ENCODE results near the gene VEZT. TPM values are rescaled to one million over a fixed set of nuclear protein-coding genes. Genes with fewer than 3 reads are reported as not detected.
A peak's percentile ranks its signal among the peaks of the same experiment; 100 is the strongest.

VEZT gene
- total RNA-seq, 1 experiment from 2014 or later: 46.4 TPM

DNA sequence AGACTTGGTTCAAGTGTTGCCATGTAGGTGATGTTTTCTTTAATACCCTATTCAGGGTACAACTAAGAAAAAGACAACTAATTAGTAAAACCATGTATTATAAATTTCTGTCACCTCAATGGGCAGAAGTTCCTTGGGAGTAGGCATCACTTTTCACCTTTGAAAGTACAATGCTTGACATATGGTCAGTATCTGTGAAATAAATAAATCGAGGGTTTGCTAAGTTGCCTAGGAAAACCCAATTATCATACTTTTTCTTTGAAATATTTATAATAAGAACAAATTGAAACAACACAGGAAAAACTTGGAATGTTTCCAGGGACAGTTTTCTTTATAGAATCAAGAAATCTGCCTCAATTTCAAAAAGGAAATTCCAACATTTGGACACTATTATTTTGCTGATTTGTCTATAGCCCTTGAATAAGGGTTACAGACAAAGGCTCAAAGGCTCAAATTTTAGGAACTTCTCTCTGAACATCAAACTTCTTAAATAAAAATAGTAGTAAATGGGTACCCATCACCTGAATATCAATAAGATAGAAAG lies 14.0 kb upstream of the VEZT start:
- peaks cover 62 to 89% of the 10 kb centered on the region in 2 experiments for H3K4me1 ChIP-seq (ENCODE audit: control insufficient read depth in 1 of 2, insufficient read depth in 2 of 2, low read length in 2 of 2)
- DNase-seq (ENCODE audit: low read depth, low spot score): no peak
- H3K27ac ChIP-seq (ENCODE audit: low read depth, low read length): peak overlapping the region; percentile 94
- peak overlapping the region; percentile 40 to 52 for H3K4me3 ChIP-seq (replicated peaks in 1 of 2; ENCODE audit: low read depth in 1 of 2, low read length in 2 of 2)
- H3K79me2 ChIP-seq (ENCODE audit: insufficient read depth, low read length): peaks cover 81% of the 10 kb centered on the region
- H3K27me3 ChIP-seq (ENCODE audit: insufficient read depth, low read length): no peaks in the 10 kb centered on the region
- POLR2A ChIA-PET: interaction anchor here (1.0 to 1.6 kb wide), 4 partner anchors 12 to 86 kb away, joined by 3 to 11 read pairs (median 4); partner anchors contain the start of genes FGD6 and VEZT
- TF ChIP-seq JUND (IDR thresholded peaks at IDR 0.05) (no peak; the same call in 1 of the 2 replicates), ZFX (IDR thresholded peaks at IDR 0.05) (no peak), RAD21 (IDR thresholded peaks at IDR 0.05; ENCODE audit: low read depth) (no peak), EZH2phosphoT487 (IDR thresholded peaks at IDR 0.05; ENCODE audit: borderline replicate concordance) (no peak), ELF1 (IDR thresholded peaks at IDR 0.05; ENCODE audit: borderline replicate concordance, low read depth) (no peak), SP1 (IDR thresholded peaks at IDR 0.05; ENCODE audit: low read depth) (no peak), CBX3 (IDR thresholded peaks at IDR 0.05; ENCODE audit: low read depth) (no peak), SIN3A (IDR thresholded peaks at IDR 0.05; ENCODE audit: low read depth) (no peak), EGR1 (IDR thresholded peaks at IDR 0.05; ENCODE audit: low read depth) (no peak), TCF7L2 (IDR thresholded peaks at IDR 0.05; ENCODE audit: borderline replicate concordance, extremely low read depth, insufficient read depth, insufficient read length) (no peak), SRF (IDR thresholded peaks at IDR 0.05; ENCODE audit: low read depth) (no peak), POLR2AphosphoS5 (IDR thresholded peaks at IDR 0.05; ENCODE audit: low read depth, low read length) (no peak)
- TF ChIP-seq, protein P1, sequence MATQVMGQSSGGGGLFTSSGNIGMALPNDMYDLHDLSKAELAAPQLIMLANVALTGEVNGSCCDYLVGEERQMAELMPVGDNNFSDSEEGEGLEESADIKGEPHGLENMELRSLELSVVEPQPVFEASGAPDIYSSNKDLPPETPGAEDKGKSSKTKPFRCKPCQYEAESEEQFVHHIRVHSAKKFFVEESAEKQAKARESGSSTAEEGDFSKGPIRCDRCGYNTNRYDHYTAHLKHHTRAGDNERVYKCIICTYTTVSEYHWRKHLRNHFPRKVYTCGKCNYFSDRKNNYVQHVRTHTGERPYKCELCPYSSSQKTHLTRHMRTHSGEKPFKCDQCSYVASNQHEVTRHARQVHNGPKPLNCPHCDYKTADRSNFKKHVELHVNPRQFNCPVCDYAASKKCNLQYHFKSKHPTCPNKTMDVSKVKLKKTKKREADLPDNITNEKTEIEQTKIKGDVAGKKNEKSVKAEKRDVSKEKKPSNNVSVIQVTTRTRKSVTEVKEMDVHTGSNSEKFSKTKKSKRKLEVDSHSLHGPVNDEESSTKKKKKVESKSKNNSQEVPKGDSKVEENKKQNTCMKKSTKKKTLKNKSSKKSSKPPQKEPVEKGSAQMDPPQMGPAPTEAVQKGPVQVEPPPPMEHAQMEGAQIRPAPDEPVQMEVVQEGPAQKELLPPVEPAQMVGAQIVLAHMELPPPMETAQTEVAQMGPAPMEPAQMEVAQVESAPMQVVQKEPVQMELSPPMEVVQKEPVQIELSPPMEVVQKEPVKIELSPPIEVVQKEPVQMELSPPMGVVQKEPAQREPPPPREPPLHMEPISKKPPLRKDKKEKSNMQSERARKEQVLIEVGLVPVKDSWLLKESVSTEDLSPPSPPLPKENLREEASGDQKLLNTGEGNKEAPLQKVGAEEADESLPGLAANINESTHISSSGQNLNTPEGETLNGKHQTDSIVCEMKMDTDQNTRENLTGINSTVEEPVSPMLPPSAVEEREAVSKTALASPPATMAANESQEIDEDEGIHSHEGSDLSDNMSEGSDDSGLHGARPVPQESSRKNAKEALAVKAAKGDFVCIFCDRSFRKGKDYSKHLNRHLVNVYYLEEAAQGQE (IDR thresholded peaks at IDR 0.05; ENCODE audit: low read depth): no peak
- TF ChIP-seq, protein P2, sequence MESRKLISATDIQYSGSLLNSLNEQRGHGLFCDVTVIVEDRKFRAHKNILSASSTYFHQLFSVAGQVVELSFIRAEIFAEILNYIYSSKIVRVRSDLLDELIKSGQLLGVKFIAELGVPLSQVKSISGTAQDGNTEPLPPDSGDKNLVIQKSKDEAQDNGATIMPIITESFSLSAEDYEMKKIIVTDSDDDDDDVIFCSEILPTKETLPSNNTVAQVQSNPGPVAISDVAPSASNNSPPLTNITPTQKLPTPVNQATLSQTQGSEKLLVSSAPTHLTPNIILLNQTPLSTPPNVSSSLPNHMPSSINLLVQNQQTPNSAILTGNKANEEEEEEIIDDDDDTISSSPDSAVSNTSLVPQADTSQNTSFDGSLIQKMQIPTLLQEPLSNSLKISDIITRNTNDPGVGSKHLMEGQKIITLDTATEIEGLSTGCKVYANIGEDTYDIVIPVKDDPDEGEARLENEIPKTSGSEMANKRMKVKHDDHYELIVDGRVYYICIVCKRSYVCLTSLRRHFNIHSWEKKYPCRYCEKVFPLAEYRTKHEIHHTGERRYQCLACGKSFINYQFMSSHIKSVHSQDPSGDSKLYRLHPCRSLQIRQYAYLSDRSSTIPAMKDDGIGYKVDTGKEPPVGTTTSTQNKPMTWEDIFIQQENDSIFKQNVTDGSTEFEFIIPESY (IDR thresholded peaks at IDR 0.05; ENCODE audit: extremely low read depth, insufficient replicate concordance, low read length): no peak
- RAD21 ChIA-PET (ENCODE audit: low non-redundant PET in 1 of 2, low total read pairs in 2 of 2, uncharacterized antibody in 2 of 2, unreplicated experiment in 2 of 2): no interaction called here
- no peaks in the 10 kb centered on the region for H3K9me2 ChIP-seq (ENCODE audit: insufficient read depth)
- no peak overlapping the region for H2AFZ ChIP-seq (ENCODE audit: low read depth, low read length, poor library complexity, severe bottlenecking)
- CTCF ChIA-PET: interaction anchor here (1.6 kb wide), 1 partner anchor 14 kb away, joined by 4 read pairs; the partner anchor contains the start of genes FGD6 and VEZT
- H3K36me3 ChIP-seq (ENCODE audit: control insufficient read depth in 1 of 2, insufficient read depth in 2 of 2, low read length in 2 of 2): no peaks in the 10 kb centered on the region; a peak in 1 of 4 replicates
- H3K9me3 ChIP-seq (ENCODE audit: control insufficient read depth in 1 of 2, insufficient read depth in 1 of 2, low read depth in 1 of 2, low read length in 2 of 2): no peaks in the 10 kb centered on the region
- H4K20me1 ChIP-seq (ENCODE audit: insufficient read depth): no peaks in the 10 kb centered on the region
- no peak for ATAC-seq
- intact Hi-C loops (cut with micrococcal nuclease): loop anchor here (5.0 kb wide), 1 partner anchor 86 kb away; no protein-coding TSS in a partner anchor
- H3K9ac ChIP-seq (ENCODE audit: low read length): peak overlapping the region; percentile 68
- H3K4me2 ChIP-seq (ENCODE audit: low read length): peak overlapping the region; percentile 83
- BruUV-seq (replicated peaks): no TSS peak

Data from HCT116 (cell line).